A549 (cell line): Measurements from ENCODE around the gene MAP3K12. TPM values are rescaled to one million over a fixed set of nuclear protein-coding genes. Genes with fewer than 3 reads are reported as not detected.
A peak's percentile ranks its signal among the peaks of the same experiment; 100 is the strongest.

Experiments
- ATAC-seq, 2 experiments: fragments of 200-7000 bp in 1 of 2; fragments of >200 bp in 1 of 2; cut with Nextera tagmentation in 1 of 2; cut with Tn5 transposase in 1 of 2; 3 replicates each; pipeline versions ENCODE4 v1.8.0 to v1.9.1; 2018 to 2020; ENCODE audit warnings: mild to moderate bottlenecking in 1 of 2, moderate library complexity in 1 of 2
- CTCF ChIA-PET: fragments of 300-600 bp; sonication (Branson Sonifier 250); formaldehyde crosslinking; extraction: SDS; loops from one replicate; lab custom pipeline; 2021; ENCODE audit warnings: antibody characterized with exemption, inconsistent platforms; lab: Yijun Ruan, JAX
- POLR2A ChIA-PET: fragments of 350-600 bp; formaldehyde crosslinking; extraction: SDS; loops from one replicate; lab custom pipeline; 2021; ENCODE audit warnings: antibody characterized with exemption, inconsistent platforms; lab: Yijun Ruan, JAX
- DNase-seq, 2 experiments: peaks; one replicate each; pipeline versions ENCODE4 v3.0.0 to v3.0.0-alpha.2; 2011 to 2016; ENCODE audit warnings: low read depth in 1 of 2, low spot score in 1 of 2
- FAIRE-seq: peaks from 2 replicates; lab custom pipeline; 2011; peaks lifted over from hg19 to GRCh38; lab: Jason Lieb, UNC
- H3K27ac ChIP-seq, 2 experiments: fragments of >200 bp; sonication (Bioruptor Twin); formaldehyde crosslinking; 3 replicates each; pipeline ENCODE4 v1.5.1; 2016 to 2017
- H3K4me1 ChIP-seq: fragments of >200 bp; sonication (Bioruptor Twin); formaldehyde crosslinking; 3 replicates; pipeline ENCODE4 v1.6.1; 2016
- H3K4me2 ChIP-seq: fragments of >200 bp; sonication (Bioruptor Twin); formaldehyde crosslinking; 3 replicates; pipeline ENCODE4 v1.6.1; 2016
- H3K4me3 ChIP-seq: fragments of >200 bp; sonication (Bioruptor Twin); formaldehyde crosslinking; 3 replicates; pipeline ENCODE4 v1.5.1; 2016
- H3K9me3 ChIP-seq: fragments of >200 bp; sonication (Bioruptor Twin); formaldehyde crosslinking; 3 replicates; pipeline ENCODE4 v1.6.1; 2016
- ATOH8 ChIP-seq: fragments of 250-450 bp; sonication (Bioruptor Pico); IDR thresholded peaks from 2 replicates; pipeline ENCODE4 v1.5.0; 2020; ENCODE audit warnings: low read depth, mild to moderate bottlenecking, moderate library complexity
- BCL3 ChIP-seq: fragments of >200 bp; sonication (Bioruptor Twin); formaldehyde crosslinking; IDR thresholded peaks from 3 replicates; pipeline ENCODE4 v1.6.1; 2016
- CEBPB ChIP-seq, 2 experiments: fragments of >200 bp in 1 of 2; sonication (Bioruptor Twin) in 1 of 2; formaldehyde crosslinking in 1 of 2; IDR thresholded peaks; 2 replicates each; pipeline ENCODE4 v1.6.1; 2012 to 2016
- ESRRA ChIP-seq: fragments of 150-350 bp; IDR thresholded peaks from 2 replicates; pipeline ENCODE4 v1.6.1; 2014; ENCODE audit warnings: mild to moderate bottlenecking, low read length, borderline replicate concordance
- GATA3 ChIP-seq: IDR thresholded peaks from 2 replicates; pipeline ENCODE4 v1.6.1; 2012; ENCODE audit warnings: borderline replicate concordance
- HDAC2 ChIP-seq: fragments of 200-600 bp; sonication (generic); IDR thresholded peaks from 2 replicates; pipeline ENCODE4 v1.6.1; 2016
- HOXA7 ChIP-seq: fragments of 250-450 bp; sonication (Bioruptor Pico); IDR thresholded peaks from 2 replicates; pipeline ENCODE4 v1.5.0; 2020; ENCODE audit warnings: mild to moderate bottlenecking, moderate library complexity
- KDM5A ChIP-seq: fragments of 200-600 bp; sonication (generic); IDR thresholded peaks from 2 replicates; pipeline ENCODE4 v1.6.1; 2016; ENCODE audit warnings: antibody characterized with exemption, mild to moderate bottlenecking
- MAZ ChIP-seq: fragments of 150-350 bp; IDR thresholded peaks from 2 replicates; pipeline ENCODE4 v1.6.1; 2014; ENCODE audit warnings: antibody characterized with exemption, low read depth, low read length, borderline replicate concordance
- NPAS2 ChIP-seq: fragments of 250-450 bp; sonication (Bioruptor Pico); IDR thresholded peaks from 2 replicates; pipeline ENCODE4 v1.8.0; 2022; ENCODE audit warnings: mild to moderate bottlenecking, moderate library complexity, borderline replicate concordance
- RCOR1 ChIP-seq: fragments of 150-350 bp; IDR thresholded peaks from 2 replicates; pipeline ENCODE4 v1.6.1; 2014; ENCODE audit warnings: antibody characterized with exemption, low read length, low read depth
- TP53 ChIP-seq: fragments of 250-450 bp; sonication (Bioruptor Pico); IDR thresholded peaks from 2 replicates; pipeline ENCODE4 v1.5.0; 2021; ENCODE audit warnings: mild to moderate bottlenecking, moderate library complexity
- ZFP36 ChIP-seq: fragments of 450-650 bp; IDR thresholded peaks from 2 replicates; pipeline ENCODE4 v1.6.1; 2014; ENCODE audit warnings: borderline replicate concordance; ENCODE audit not compliant: partially characterized antibody
- ZNF302 ChIP-seq: fragments of 250-450 bp; sonication (Bioruptor Pico); IDR thresholded peaks from 2 replicates; pipeline ENCODE4 v1.9.0; 2021; ENCODE audit warnings: inconsistent platforms, mild to moderate bottlenecking, moderate library complexity
- WGBS: methylation state at CpG from one replicate; pipeline ENCODE4 v1.1.6; 2017; ENCODE audit errors: missing lambda C conversion rate; 5-methylcytosine and 5-hydroxymethylcytosine counted together
- polyA plus RNA-seq, 4 experiments: library from polyadenylated mRNA; depleted of rRNA in 3 of 4; stranded (reverse); fragments of >200 nt; fragmentation: RNase III in 1 of 4; extraction: RNeasy Plus Mini Kit Qiagen cat#74134 plus additional on column Dnase treatment in 1 of 4; gene quantifications; 2 replicates in 3 of 4; 3 replicates in 1 of 4; pipeline ENCODE4 v1.2.3, GENCODE V29; 2011 to 2017
- TF ChIP-seq, protein P1 (sequence below): IDR thresholded peaks from 2 replicates; pipeline ENCODE4 v1.6.1; 2012
- TF ChIP-seq, protein P2 (sequence below): IDR thresholded peaks from 2 replicates; pipeline ENCODE4 v1.6.1; 2012

The MAP3K12 gene
- polyA plus RNA-seq, 2 of the 4 experiments (the other 2 are of a cell fraction): 18.7 to 21.9 TPM

- ChIA-PET CTCF (interaction anchor here (1.3 to 2.9 kb wide), 3 partner anchors 31 to 137 kb away, joined by 4 to 11 read pairs (median 8); partner anchors contain the start of gene ATP5MC2), POLR2A (interaction anchor here (0.5 to 2.0 kb wide), 3 partner anchors 7 to 229 kb away, joined by 4 to 8 read pairs (median 5); partner anchors contain the start of gene ATP5MC2)
- peaks cover 23% of the 10 kb centered on the region for H3K4me1 ChIP-seq
- H3K4me2 ChIP-seq: no peak overlapping the region
- WGBS: 91% methylated on average over 3 of the region's 3 CpGs
- no peak overlapping the region for H3K27ac ChIP-seq
- H3K4me3 ChIP-seq: no peak overlapping the region
- DNase-seq (no peak), ATAC-seq (no peak), FAIRE-seq (no peak)
- no peaks in the 10 kb centered on the region for H3K9me3 ChIP-seq
- TF ChIP-seq CEBPB (IDR thresholded peaks at IDR 0.05): no peak
- no peak for TF ChIP-seq HOXA7 (CRISPR knock-in tag)
Observed at GRCh38 chr12:53539526-53539925, 40.3 kb upstream of the MAP3K12 start.

- FAIRE-seq: no peak
- POLR2A ChIA-PET: interaction anchor here (2.0 kb wide), 1 partner anchor 138 kb away, joined by 8 read pairs; the partner anchor contains the start of gene ATP5MC2
Observed at GRCh38 chr12:53538209-53538689, 39.0 kb upstream of the MAP3K12 start.

GRCh38 chr12:53536962-53537361 lies 37.7 kb upstream of the MAP3K12 start:
- no peak overlapping the region for H3K4me2 ChIP-seq
- DNase-seq (no peak), FAIRE-seq (no peak), ATAC-seq (no peak)
- 84% methylated on average over 3 of the region's 3 CpGs for WGBS
- H3K4me1 ChIP-seq: peaks cover 15% of the 10 kb centered on the region
- POLR2A ChIA-PET: no interaction called here
- H3K27ac ChIP-seq: no peak overlapping the region
- CTCF ChIA-PET: interaction anchor here (2.6 kb wide), 1 partner anchor 28 kb away, joined by 8 read pairs; no protein-coding TSS in a partner anchor
- no peaks in the 10 kb centered on the region for H3K9me3 ChIP-seq
- TF ChIP-seq HDAC2 (no peak), HOXA7 (CRISPR knock-in tag) (no peak), RCOR1 (no peak), GATA3 (no peak), BCL3 (no peak), ESRRA (no peak), ATOH8 (CRISPR knock-in tag) (no peak), KDM5A (no peak), TP53 (CRISPR knock-in tag) (no peak), ZFP36 (no peak), ZNF302 (CRISPR knock-in tag) (no peak), NPAS2 (CRISPR knock-in tag) (no peak)
- TF ChIP-seq, protein P1, sequence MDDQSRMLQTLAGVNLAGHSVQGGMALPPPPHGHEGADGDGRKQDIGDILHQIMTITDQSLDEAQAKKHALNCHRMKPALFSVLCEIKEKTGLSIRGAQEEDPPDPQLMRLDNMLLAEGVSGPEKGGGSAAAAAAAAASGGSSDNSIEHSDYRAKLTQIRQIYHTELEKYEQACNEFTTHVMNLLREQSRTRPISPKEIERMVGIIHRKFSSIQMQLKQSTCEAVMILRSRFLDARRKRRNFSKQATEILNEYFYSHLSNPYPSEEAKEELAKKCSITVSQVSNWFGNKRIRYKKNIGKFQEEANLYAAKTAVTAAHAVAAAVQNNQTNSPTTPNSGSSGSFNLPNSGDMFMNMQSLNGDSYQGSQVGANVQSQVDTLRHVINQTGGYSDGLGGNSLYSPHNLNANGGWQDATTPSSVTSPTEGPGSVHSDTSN: no peak
- no peak overlapping the region for H3K4me3 ChIP-seq

More at GRCh38 chr12:53538209-53538689, 39.0 kb upstream of the MAP3K12 start:
- CTCF ChIA-PET: interaction anchor here (0.7 to 2.9 kb wide), 5 partner anchors 16 to 209 kb away, joined by 4 to 11 read pairs (median 7); partner anchors contain the start of gene ATP5MC2
- Histone ChIP-seq H3K27ac (peak overlapping the region; percentile 52 to 68; a peak in 5 of 6 replicates), H3K9me3 (no peaks in the 10 kb centered on the region), H3K4me2 (peak overlapping the region; percentile 53), H3K4me1 (peaks cover 15% of the 10 kb centered on the region), H3K4me3 (no peak overlapping the region)
- DNase-seq: peak in 1 of 2 experiments; percentile 42
- ATAC-seq: peak; percentile 62 to 65; a peak in 4 of 6 replicates
- TF ChIP-seq, protein P2, sequence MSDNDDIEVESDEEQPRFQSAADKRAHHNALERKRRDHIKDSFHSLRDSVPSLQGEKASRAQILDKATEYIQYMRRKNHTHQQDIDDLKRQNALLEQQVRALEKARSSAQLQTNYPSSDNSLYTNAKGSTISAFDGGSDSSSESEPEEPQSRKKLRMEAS: no peak
- no peak for TF ChIP-seq MAZ
- TF ChIP-seq CEBPB (IDR thresholded peaks at IDR 0.05): peak; percentile 52 to 71
- 16% methylated on average over 1 of the region's 1 CpG for WGBS
